HG02798 (cell line): ENCODE measurements around the gene TMEM8B.

Experiments used
- ATAC-seq: cut with Tn5 transposase; IDR thresholded peaks from one replicate; pipeline ENCODE4 v1.9.1; 2021; ENCODE audit warnings: mild to moderate bottlenecking; ENCODE audit not compliant: unreplicated experiment, poor library complexity

TMEM8B gene

GRCh38 chr9:35829084-35829763, at the start of gene TMEM8B:
TMEM8B (plus strand) TSS chr9:35829228; CDS start chr9:35829448, 220 bp downstream.
- peak; percentile 80 for ATAC-seq

- no peak for ATAC-seq
Observed at GRCh38 chr9:35781066-35781465, 48.0 kb upstream of the TMEM8B start.

DNA sequence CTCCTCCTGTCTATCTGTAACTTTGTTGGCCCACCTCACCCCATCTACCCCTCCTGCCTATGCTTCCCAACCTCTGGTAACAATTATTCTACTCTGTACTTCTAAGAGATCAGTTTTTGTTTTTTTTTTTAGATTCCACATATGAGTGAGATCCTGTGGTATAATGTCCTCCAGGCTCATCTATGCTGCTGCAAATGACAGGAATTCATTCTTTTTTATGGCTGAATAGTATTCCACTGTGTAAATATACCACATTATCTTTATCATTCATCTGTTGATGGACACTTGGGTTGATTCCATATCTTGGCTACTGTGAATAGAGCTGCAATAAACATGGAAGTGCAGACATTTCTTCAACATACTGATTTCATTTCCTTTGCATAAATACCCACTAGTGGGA, 45.6 kb upstream of the TMEM8B start:
- no peak for ATAC-seq

DNA sequence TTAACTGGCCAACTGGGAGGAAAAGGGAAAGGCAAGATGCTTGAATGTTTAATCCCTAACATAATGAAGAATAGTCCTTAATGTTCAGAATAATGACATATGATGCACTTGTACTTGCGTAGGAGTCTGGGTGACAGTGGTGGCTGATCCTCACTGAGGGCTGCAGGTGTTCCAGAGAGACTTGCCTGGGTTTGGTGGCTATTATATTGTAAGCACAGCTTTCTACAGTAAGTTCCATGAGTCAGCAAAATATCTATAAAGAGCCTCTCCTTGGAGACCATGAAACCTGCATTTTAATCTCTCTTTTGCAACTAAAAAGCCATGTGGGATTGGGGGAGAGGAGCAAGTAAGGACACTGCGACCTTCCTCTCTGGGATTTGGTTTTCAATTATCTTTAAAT, 39.5 kb upstream of the TMEM8B start:
- no peak for ATAC-seq

- no peak for ATAC-seq
Observed at GRCh38 chr9:35790025-35790384, 39.0 kb upstream of the TMEM8B start.

DNA sequence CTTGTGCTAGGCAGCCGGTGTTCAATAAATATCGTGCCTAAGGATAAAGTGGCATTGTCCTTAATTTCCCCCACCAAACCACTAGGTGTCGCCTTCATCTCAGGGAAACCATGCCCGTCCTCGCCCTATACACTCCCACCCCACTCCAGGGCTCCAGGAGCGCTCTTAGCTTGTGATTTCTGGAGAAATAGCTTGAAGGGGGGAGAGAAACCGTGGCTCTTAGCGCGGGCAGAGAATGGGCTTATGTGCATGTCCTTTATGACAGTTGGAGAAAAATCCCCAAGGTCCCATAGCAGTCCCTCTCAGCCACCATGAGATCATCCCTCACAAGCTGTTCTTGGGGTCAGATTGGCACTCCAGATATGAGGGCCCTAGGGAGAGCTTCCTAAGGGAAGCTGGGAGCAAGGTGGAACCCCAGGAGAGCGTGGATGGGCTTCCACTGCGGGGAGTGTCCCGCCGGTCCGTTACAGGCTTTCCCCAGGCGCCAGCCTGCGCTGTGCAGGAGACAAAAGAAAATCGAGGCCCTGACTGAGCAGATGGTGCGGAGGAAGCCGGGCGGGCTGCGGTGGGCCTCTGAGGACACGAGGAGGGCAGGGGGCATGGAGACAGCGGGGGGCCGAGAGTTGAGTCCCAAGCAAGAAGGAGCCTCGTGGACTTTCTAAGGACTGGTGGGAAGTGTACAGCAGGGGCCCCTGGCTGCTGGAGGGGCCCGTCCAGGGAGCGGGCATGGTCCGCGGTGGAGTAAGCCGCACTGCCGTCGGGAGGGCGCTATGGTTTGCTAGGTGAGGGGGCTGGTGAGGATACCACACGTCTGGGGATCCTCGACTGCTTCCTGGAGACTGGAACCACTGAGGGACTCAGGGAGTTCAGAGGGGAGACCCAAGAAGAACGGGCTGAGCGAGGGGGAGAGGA, 38.4 kb upstream of the TMEM8B start:
- ATAC-seq, result peak; percentile 62

GRCh38 chr9:35791297-35791921, 37.6 kb upstream of the TMEM8B start, which contains the start of gene NPR2:
NPR2 (plus strand) TSS chr9:35791591; CDS start chr9:35792409, 818 bp downstream.
- no peak for ATAC-seq

DNA sequence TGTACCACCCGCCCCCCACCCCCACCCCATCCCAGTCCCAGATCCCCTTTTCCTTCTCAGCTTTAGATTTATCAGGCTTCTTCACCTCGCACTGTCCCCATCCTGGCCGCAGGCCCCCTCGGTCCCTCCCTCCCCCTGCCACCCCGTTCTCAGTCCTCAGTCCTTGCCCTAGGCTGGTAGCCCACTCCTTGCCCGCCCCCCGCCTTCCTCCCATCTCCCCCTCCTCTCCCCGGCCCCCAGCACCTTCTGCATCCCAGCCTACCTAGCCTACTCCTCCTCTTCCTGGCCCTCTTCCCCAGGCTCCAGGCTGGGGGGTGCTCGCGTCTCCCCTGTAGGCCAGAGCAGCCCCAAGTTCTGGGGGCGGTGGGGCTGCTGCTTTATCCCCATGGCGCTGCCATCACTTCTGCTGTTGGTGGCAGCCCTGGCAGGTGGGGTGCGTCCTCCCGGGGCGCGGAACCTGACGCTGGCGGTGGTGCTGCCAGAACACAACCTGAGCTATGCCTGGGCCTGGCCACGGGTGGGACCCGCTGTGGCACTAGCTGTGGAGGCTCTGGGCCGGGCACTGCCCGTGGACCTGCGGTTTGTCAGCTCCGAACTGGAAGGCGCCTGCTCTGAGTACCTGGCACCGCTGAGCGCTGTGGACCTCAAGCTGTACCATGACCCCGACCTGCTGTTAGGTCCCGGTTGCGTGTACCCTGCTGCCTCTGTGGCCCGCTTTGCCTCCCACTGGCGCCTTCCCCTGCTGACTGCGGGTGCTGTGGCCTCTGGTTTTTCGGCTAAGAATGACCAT, 36.8 kb upstream of the TMEM8B start:
- no peak for ATAC-seq

DNA sequence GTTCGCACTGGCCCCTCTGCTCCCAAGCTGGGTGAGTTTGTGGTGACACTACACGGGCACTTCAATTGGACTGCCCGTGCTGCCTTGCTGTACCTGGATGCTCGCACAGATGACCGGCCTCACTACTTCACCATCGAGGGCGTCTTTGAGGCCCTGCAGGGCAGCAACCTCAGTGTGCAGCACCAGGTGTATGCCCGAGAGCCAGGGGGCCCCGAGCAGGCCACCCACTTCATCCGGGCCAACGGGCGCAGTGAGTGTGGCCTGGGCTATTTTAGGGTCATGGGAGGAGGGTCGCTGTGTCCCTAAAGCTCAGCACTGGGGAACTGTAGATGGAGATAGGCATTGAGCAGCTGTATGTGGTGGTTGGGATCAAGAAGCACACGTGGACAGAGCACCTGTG, 36.2 kb upstream of the TMEM8B start:
- ATAC-seq, result no peak

DNA sequence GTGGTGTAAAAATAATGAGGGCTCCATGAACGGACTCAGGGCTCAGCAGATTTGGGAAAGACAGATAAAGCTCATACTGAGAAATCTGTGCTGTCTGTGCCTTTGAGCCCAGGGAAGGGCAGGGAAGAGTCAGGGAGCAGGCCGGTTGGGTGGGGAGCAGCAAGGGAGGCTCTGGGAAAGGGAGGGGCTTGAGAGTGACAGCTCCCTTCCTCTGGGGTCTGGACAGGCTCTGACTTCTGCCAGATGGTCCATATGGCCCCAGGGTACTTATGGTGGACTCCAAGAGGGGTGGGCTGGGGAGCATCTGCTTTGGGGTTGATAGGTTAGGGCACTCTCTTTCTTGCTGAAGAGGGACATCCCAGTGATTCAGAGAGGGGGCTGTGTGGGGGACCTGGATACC, 35.6 kb upstream of the TMEM8B start:
- no peak for ATAC-seq

- ATAC-seq, result no peak
Observed at GRCh38 chr9:35795695-35796094, 33.3 kb upstream of the TMEM8B start.

GRCh38 chr9:35797311-35798109, 31.5 kb upstream of the TMEM8B start:
- peak; percentile 53 for ATAC-seq

- ATAC-seq, result peak; percentile 50
Observed at GRCh38 chr9:35798658-35799374, 30.2 kb upstream of the TMEM8B start.

DNA sequence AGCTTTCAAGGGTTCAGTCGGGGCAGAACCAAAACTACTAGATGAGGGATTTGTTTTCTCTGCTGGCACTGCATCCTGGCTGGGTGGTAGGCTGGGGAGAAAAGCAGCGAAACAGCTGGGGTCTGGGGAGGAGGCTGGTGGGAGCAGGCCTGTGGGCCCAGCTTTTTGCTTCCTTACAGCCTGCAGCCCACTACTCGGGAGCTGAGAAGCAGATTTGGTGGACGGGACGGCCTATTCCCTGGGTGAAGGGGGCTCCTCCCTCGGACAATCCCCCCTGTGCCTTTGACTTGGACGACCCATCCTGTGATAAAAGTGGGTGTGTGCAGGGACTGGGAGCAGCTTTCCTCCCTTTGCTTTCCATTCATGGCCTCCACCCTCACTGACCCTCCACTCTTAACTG, 28.5 kb upstream of the TMEM8B start:
- no peak for ATAC-seq

DNA sequence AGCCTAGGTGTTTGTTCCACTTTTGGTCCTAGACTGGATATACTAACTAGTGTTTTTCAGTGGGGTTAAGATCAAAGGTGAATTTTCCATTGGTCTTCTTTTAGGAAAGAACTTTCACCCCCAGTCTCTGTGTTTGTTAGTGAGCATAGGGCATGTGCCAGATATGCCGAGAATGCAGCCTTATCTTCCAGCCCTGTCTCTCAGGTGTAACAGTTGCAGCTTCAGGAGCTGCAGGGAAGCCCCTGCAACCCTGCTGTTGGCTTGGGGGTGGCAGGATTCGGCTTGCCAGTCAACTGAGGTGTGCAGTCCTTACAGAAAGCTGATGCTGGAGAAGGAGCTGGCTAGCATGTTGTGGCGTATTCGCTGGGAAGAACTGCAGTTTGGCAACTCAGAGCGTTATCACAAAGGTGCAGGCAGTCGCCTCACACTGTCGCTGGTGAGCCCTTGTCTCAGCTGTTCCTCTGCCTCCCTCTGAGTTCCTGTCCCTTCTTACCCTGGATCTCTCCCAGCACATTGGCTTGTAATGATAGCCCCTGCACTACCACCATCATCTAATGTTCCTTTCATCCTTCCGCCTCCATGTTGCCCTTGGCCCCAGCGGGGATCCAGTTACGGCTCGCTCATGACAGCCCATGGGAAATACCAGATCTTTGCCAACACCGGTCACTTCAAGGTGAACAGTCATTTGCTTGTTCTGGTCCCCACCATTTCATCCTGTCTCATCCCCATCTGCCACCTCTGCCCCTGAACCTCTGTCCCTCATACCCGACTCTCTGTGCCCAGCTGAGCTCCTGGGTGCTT, 27.5 kb upstream of the TMEM8B start:
- no peak for ATAC-seq

DNA sequence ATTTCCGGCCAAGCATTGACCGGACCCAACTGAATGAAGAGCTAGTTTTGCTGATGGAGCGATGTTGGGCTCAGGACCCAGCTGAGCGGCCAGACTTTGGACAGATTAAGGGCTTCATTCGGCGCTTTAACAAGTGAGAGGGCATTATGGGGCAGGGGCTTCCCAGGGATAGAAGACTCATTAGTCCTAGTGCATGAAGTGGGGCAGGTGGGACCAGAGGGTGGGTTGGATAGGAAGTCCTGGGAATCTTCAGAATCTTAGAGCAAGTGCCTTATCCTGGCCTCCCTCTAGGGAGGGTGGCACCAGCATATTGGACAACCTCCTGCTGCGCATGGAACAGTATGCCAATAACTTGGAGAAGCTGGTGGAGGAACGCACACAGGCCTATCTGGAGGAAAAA, 22.9 kb upstream of the TMEM8B start:
- ATAC-seq, result no peak

DNA sequence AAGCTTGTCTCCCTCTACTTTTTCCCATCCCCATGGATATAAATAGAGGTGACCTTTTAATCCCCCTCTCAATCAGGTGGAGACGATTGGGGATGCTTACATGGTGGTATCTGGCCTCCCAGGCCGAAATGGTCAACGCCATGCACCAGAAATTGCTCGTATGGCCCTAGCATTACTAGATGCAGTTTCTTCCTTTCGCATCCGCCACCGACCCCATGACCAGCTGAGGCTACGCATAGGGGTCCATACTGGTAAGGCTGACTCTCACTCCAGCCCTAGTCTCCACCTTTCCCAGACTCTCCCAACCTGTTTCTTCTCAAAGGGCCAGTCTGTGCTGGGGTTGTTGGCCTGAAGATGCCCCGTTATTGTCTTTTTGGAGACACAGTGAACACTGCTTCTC, 20.6 kb upstream of the TMEM8B start:
- no peak for ATAC-seq

GRCh38 chr9:35810122-35810521, 18.9 kb upstream of the TMEM8B start:
- ATAC-seq, result no peak
